SK-N-SH (cell line): ENCODE measurements around the gene ANKRD44.

Experiments
- CHD2 ChIP-seq: fragments of 150-350 bp; IDR thresholded peaks from 2 replicates; pipeline ENCODE4 v1.6.1; 2018; ENCODE audit warnings: low read length; ENCODE audit not compliant: partially characterized antibody
- ELF1 ChIP-seq: IDR thresholded peaks from 2 replicates; pipeline ENCODE4 v1.4.0; 2012
- EP300 ChIP-seq, 2 experiments: IDR thresholded peaks; 2 replicates each; pipeline versions ENCODE4 v1.4.0 to v1.6.1; 2012; ENCODE audit warnings: borderline replicate concordance in 1 of 2, low read depth in 1 of 2, low read length in 1 of 2
- GABPA ChIP-seq: IDR thresholded peaks from 2 replicates; pipeline ENCODE4 v1.4.0; 2012; ENCODE audit warnings: low read depth, mild to moderate bottlenecking
- JUND ChIP-seq: IDR thresholded peaks from 2 replicates; pipeline ENCODE4 v1.4.0; 2012
- MEF2A ChIP-seq: IDR thresholded peaks from 2 replicates; pipeline ENCODE4 v1.4.0; 2012; ENCODE audit warnings: low read depth, borderline replicate concordance
- PBX3 ChIP-seq: IDR thresholded peaks from 2 replicates; pipeline ENCODE4; 2012
- RAD21 ChIP-seq: IDR thresholded peaks from 2 replicates; pipeline ENCODE4 v1.6.1; 2012; ENCODE audit warnings: mild to moderate bottlenecking, low read length
- RFX5 ChIP-seq: IDR thresholded peaks from 2 replicates; pipeline ENCODE4 v1.6.1; 2012; ENCODE audit warnings: mild to moderate bottlenecking, improper control_type of control experiment, low read length
- SMC3 ChIP-seq: IDR thresholded peaks from 2 replicates; pipeline ENCODE4 v1.6.1; 2012; ENCODE audit warnings: low read depth, low read length, improper control_type of control experiment
- USF1 ChIP-seq: IDR thresholded peaks from 2 replicates; pipeline ENCODE4 v1.4.0; 2012; ENCODE audit warnings: low read depth, borderline replicate concordance
- USF2 ChIP-seq: fragments of 150-350 bp; IDR thresholded peaks from 2 replicates; pipeline ENCODE4 v1.6.1; 2017; ENCODE audit warnings: antibody characterized with exemption, low read length, low read depth, borderline replicate concordance
- TF ChIP-seq, protein P1 (sequence below): fragments of 200-600 bp; sonication (generic); IDR thresholded peaks from 2 replicates; pipeline ENCODE4 v1.6.1; 2017; ENCODE audit warnings: antibody characterized with exemption, mild to moderate bottlenecking, moderate library complexity

- TF ChIP-seq, protein P1, sequence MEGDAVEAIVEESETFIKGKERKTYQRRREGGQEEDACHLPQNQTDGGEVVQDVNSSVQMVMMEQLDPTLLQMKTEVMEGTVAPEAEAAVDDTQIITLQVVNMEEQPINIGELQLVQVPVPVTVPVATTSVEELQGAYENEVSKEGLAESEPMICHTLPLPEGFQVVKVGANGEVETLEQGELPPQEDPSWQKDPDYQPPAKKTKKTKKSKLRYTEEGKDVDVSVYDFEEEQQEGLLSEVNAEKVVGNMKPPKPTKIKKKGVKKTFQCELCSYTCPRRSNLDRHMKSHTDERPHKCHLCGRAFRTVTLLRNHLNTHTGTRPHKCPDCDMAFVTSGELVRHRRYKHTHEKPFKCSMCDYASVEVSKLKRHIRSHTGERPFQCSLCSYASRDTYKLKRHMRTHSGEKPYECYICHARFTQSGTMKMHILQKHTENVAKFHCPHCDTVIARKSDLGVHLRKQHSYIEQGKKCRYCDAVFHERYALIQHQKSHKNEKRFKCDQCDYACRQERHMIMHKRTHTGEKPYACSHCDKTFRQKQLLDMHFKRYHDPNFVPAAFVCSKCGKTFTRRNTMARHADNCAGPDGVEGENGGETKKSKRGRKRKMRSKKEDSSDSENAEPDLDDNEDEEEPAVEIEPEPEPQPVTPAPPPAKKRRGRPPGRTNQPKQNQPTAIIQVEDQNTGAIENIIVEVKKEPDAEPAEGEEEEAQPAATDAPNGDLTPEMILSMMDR = no peak
- TF ChIP-seq USF2 (no peak), CHD2 (no peak), RFX5 (no peak), ELF1 (no peak), USF1 (no peak), RAD21 (no peak), SMC3 (no peak), JUND (no peak), PBX3 (no peak), MEF2A (no peak), EP300 (IDR thresholded peaks at IDR 0.05; ENCODE audit: borderline replicate concordance in 1 of 2, low read depth in 1 of 2, low read length in 1 of 2) (no peak), GABPA (no peak)
These were observed 354.5 kb downstream of the ANKRD44 start for GRCh38 chr2:196956069-196956468.
